Small intestine (tissue), 7 donors: ENCODE results near the gene ZYX. TPM values are rescaled to one million over a fixed set of nuclear protein-coding genes. Genes with fewer than 3 reads are reported as not detected.
"Not testable (repeated sequence)": the region's sequence is repeated elsewhere in the genome, so short reads cannot be mapped to it uniquely, and the experiment has no call there.

Source experiments
- DNase-seq, 2 donors: peaks; one replicate each; pipeline versions ENCODE4 v3.0.0 to v3.0.0-alpha.2; 2013
- FAIRE-seq: peaks from 2 replicates; lab custom pipeline; 2012; peaks lifted over from hg19 to GRCh38; lab: Jason Lieb, UNC
- H3K27ac ChIP-seq, 3 donors: one replicate each; pipeline ENCODE4 v1.5.1; 2013; ENCODE audit warnings: low read length in 2 of 3, mild to moderate bottlenecking in 2 of 3, control low read depth in 1 of 3, inconsistent platforms in 1 of 3, low read depth in 1 of 3, moderate library complexity in 1 of 3
- H3K27me3 ChIP-seq, 3 donors: one replicate each; pipeline ENCODE4 v1.6.1; 2013; ENCODE audit warnings: low read length in 3 of 3, inconsistent platforms in 1 of 3; ENCODE audit not compliant: control insufficient read depth in 3 of 3, insufficient read depth in 3 of 3
- H3K36me3 ChIP-seq, 3 donors: one replicate each; pipeline ENCODE4 v1.6.1; 2013; ENCODE audit warnings: low read length in 3 of 3, inconsistent platforms in 1 of 3, low read depth in 1 of 3, mild to moderate bottlenecking in 1 of 3, moderate library complexity in 1 of 3; ENCODE audit not compliant: control insufficient read depth in 3 of 3, insufficient read depth in 2 of 3
- H3K4me1 ChIP-seq, 3 donors: one replicate each; pipeline ENCODE4 v1.6.1; 2013; ENCODE audit warnings: low read length in 2 of 3, inconsistent platforms in 1 of 3, low read depth in 1 of 3, mild to moderate bottlenecking in 1 of 3, moderate library complexity in 1 of 3; ENCODE audit not compliant: control insufficient read depth in 3 of 3, insufficient read depth in 2 of 3
- H3K4me3 ChIP-seq, 3 donors: one replicate each; pipeline ENCODE4 v1.5.1; 2013; ENCODE audit warnings: low read length in 3 of 3, control low read depth in 1 of 3, inconsistent platforms in 1 of 3, low read depth in 1 of 3, mild to moderate bottlenecking in 1 of 3, moderate library complexity in 1 of 3
- H3K9me3 ChIP-seq, 2 donors: one replicate each; pipeline ENCODE4 v1.6.1; 2013; ENCODE audit warnings: low read depth in 1 of 2, low read length in 1 of 2; ENCODE audit not compliant: control insufficient read depth in 2 of 2, insufficient read depth in 1 of 2
- WGBS, 3 donors: extraction: QIAGEN DNeasy Blood & Tissue Kit; methylation state at CpG; one replicate each; pipeline ENCODE4 v1.1.7; 2013; 5-methylcytosine and 5-hydroxymethylcytosine counted together
- polyA plus RNA-seq, 4 donors: library from polyadenylated mRNA; stranded (reverse) in 3 of 4; unstranded in 1 of 4; fragments of 200-250 nt in 3 of 4; fragments of 120-200 nt in 1 of 4; gene quantifications; one replicate each; pipeline versions ENCODE4 v1.2.1 to v1.2.3, GENCODE V29; 2013
- donor health status: healthy with polysubstance abuse.
- donor health status: control.
- donor health status: control.
- donor health status: Bipolar disorder and iron deficiency.
- donor health status: healthy.

The ZYX gene
- polyA plus RNA-seq, 4 donors, result 50.3 to 77.1 (median 62.0) TPM

DNA sequence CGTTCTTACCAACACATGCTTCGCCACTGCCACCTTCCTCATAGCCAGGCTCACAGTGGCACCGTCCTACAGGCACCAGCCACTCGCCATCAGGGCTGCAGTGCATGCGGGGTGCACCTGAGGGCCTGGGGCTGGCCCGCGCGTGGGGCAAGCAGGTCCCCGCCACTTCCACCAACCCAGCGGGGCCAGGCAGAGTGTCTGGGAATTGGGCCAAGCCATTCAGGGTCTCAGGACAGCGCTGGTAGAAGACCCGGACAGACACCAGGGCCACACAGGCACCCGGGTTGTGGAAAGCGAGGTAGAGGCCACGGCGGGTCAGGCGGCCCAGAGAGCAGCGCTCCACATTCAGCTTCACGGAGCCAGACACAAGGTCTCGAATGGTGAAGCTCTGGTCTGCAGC lies 18.5 kb downstream of the ZYX start:
- peaks cover 5 to 69% (median 11%) of the 10 kb centered on the region in 3 donors for H3K36me3 ChIP-seq
- H3K27ac ChIP-seq, result no peak overlapping the region
- DNase-seq (no peak), FAIRE-seq (no peak)
- no peaks in the 10 kb centered on the region for H3K9me3 ChIP-seq
- H3K4me1 ChIP-seq, result peaks cover 0 to 19% (median 2%) of the 10 kb centered on the region in 3 donors
- no peaks in the 10 kb centered on the region for H3K27me3 ChIP-seq
- H3K4me3 ChIP-seq, result no peak overlapping the region
- 94 to 97% (median 96%) methylated on average over 20 of the region's 20 CpGs for WGBS, 3 donors

DNA sequence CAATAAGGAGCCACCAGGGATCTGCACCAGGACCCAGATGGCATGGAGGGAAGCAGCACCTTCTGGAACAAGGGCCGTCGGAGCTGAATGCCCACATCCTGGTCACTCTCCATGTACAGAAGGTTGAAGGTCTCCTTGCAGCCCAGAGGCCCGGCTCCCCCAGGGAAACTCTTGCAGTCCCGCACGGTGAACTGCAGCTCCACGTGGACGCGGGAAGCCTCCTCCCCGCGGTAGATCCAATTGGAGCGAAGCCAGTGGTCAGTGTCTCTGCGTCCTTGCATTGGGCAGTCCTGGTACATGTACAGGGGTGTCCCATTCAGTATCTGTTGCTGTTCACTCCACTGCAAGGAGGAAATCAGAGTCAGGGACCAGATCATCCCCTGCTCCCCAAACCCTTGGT lies 20.1 kb downstream of the ZYX start:
- Histone ChIP-seq H3K36me3 (peaks cover 5 to 57% (median 9%) of the 10 kb centered on the region in 3 donors), H3K4me1 (peaks cover 4 to 17% (median 8%) of the 10 kb centered on the region in 3 donors), H3K27ac (no peak overlapping the region), H3K27me3 (no peaks in the 10 kb centered on the region), H3K9me3 (no peaks in the 10 kb centered on the region), H3K4me3 (no peak overlapping the region)
- DNase-seq (no peak), FAIRE-seq (no peak)
- 91 to 93% (median 91%) methylated on average over 12 of the region's 12 CpGs for WGBS, 3 donors

DNA sequence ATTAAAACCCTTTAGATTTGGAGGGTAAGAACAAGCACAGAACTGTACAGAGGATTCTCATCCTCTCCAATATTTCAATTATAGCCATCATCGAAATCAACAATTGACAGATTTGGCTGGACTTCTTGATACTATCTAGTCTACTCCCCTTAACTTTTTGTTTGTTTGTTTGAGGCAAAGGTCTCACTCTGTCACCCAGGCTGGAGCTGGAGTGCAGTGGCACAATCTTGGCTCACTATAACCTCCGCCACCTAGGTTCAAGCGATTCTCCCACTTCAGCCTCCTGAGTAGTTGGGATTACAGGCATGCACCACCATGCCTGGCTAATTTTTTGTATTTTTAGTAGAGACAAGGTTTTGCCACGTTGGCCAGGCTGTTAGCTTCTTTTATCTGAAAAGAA lies 21.1 kb downstream of the ZYX start:
- H3K4me3 ChIP-seq, H3K27me3 ChIP-seq, DNase-seq, H3K9me3 ChIP-seq, H3K27ac ChIP-seq, FAIRE-seq: not testable (repeated sequence)
- WGBS, 3 donors, result 78 to 81% (median 79%) methylated on average over 4 of the region's 4 CpGs
- Histone ChIP-seq H3K36me3 (peaks cover 5 to 47% (median 8%) of the 10 kb centered on the region in 3 donors), H3K4me1 (peaks cover 8 to 24% (median 11%) of the 10 kb centered on the region in 3 donors)

DNA sequence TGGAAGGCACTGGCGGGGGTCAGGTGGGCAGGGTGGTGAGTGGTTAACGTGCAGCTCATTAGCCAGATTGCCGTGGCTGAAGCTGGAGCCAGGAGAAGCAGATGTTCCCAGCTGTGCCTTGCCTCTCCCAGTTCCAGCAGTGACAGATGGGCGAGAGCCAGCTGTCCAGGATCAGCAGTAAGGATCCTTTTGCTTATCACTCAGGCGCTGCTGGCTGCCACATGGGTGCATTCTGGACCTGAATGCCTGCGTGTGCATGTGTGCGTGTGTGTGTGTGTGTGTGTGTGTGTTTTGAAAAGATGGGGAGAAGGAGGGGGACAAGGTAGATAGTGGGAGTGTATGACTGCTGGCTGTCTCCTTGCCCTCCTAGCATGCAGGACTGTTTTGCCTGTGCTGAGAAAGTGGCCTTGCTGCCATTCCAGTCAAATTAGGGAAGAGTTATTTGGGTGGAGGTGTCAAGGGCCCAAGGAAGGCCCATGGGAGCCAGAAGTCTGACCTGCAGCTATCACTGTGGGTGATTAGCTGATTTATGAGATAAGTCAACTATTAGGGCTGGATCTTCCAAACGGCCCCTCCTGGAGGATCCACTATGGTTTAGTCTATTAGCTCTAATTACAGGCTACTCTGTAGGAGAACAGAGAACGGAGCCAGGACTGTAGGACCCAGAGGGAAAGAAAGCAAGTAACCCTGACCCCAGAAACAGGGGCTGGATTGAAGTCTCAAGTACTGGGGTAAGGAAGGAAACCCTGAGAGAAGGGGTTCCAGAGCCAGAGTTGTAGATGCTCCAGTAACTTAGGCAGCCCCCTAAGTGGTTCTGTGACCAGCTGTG lies 24.2 kb downstream of the ZYX start:
- H3K4me1 ChIP-seq, result peaks cover 11 to 45% (median 18%) of the 10 kb centered on the region in 3 donors
- H3K27ac ChIP-seq, result peak overlapping the region in 1 of 3 donors; percentile 21
- WGBS, 3 donors, result 31 to 44% (median 43%) methylated on average over 9 of the region's 9 CpGs
- FAIRE-seq, result no peak
- H3K27me3 ChIP-seq, result no peaks in the 10 kb centered on the region
- DNase-seq, result peak in 1 of 2 donors; percentile 53
- no peaks in the 10 kb centered on the region for H3K9me3 ChIP-seq
- H3K36me3 ChIP-seq, result peaks cover 0 to 20% (median 2%) of the 10 kb centered on the region in 3 donors
- H3K4me3 ChIP-seq, result peak overlapping the region in 1 of 3 donors; percentile 19

DNA sequence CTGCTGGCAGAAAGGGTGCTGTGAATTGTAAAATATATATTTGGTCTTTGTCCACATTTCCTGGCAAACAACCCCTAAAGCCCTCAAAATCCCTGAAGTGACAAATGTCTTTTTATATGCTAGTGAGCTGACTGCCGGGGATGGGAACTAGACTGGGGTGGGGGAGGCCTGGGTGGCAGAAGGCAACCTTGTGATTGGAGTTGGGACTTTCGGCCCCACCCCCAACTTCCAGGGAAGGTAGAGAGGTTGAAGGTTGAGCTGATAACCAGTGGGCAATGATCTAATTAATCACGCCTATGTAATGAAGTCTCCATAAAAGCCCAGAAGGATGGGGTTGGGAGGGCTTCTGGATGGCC lies 24.8 kb downstream of the ZYX start:
- DNase-seq (peak in 1 of 2 donors; percentile 85), FAIRE-seq (no peak)
- H3K27me3 ChIP-seq, result no peaks in the 10 kb centered on the region
- WGBS, 3 donors, result 24 to 56% (median 30%) methylated on average over 3 of the region's 3 CpGs
- peaks cover 0 to 17% (median 0%) of the 10 kb centered on the region in 3 donors for H3K36me3 ChIP-seq
- peak overlapping the region in 1 of 3 donors; percentile 19 for H3K4me3 ChIP-seq
- H3K9me3 ChIP-seq, result no peaks in the 10 kb centered on the region
- H3K27ac ChIP-seq, result no peak overlapping the region
- H3K4me1 ChIP-seq, result peaks cover 11 to 49% (median 19%) of the 10 kb centered on the region in 3 donors

DNA sequence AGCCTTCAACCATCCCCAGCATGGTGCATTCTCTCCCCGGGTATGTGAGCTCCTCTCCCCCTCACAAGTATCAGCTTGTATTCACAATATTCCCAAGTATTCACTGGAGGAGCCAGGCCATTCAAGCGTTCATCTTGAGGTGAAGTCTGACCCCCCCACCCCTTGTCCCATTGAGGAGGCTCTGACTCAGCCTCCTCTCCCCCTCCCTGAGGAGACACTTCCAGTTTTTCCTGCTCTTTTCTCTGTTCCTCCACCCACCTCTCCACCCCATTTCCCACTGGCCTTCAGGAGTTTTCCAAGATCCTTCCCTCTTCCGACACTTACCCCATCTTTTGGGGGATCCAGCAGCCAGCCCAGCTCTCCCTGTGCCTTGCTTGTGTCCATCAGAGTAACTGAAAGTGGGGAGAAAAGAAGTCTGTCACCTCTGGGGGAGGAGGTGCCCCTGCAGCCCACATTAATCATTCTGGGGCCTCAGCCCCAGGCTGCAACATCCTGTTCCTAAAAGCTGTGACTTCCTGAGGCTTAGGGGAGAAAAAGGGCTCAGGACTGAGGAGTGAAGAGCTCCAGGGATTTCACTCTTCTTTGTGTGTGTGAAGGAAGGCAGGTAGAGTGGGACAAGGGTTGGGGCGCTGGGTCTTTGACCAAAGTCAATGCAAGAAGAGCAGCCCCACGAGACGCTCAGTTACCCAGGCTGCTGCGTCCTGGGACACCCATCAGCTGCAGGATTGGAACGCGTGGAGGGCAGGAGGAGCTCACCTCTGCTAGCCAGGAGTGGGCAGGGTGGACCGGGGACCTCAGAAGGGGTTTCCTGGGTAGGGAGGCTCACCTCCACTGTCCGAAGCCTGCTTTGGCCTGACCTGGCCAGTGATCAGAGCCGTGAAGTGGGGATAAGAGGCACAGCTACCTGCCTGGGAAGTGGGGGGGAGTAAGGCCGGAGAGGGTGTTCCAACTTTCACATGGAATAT lies 26.4 kb downstream of the ZYX start:
- peak overlapping the region; percentile 13 to 60 (median 50) for H3K27ac ChIP-seq
- peaks cover 11 to 60% (median 20%) of the 10 kb centered on the region in 3 donors for H3K4me1 ChIP-seq
- H3K36me3 ChIP-seq, result peaks cover 0 to 5% (median 0%) of the 10 kb centered on the region in 3 donors
- H3K4me3 ChIP-seq, result peak overlapping the region; percentile 19 to 64 (median 62)
- H3K27me3 ChIP-seq, result no peaks in the 10 kb centered on the region
- H3K9me3 ChIP-seq, result no peaks in the 10 kb centered on the region
- WGBS, 3 donors, result 14 to 49% (median 21%) methylated on average over 12 to 13 of the region's 13 CpGs
- FAIRE-seq (no peak), DNase-seq (no peak)

DNA sequence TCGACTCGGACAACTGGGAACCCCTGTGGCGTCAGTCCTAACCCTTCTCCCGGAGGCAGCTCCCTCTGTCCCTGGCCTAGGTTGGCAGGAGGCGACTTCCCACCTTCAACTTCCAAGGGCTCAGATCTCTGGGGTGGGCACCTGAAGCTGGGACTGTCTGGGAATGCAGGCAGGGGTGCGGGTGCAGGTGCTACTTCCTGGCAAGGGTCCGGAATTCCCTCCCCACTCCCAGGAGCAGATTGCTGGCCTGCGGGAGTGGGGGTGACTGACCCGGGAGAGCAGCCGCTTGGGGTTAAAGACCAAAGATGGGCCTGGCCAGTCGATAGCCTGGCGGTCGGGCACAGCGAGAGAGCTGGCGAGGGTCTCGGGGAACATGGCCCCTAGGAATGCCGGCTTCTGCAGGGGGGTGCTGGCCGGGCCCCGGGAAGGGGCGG lies 27.1 kb downstream of the ZYX start:
- no peaks in the 10 kb centered on the region for H3K9me3 ChIP-seq
- DNase-seq (peak in 1 of 2 donors; percentile 53), FAIRE-seq (no peak)
- H3K4me3 ChIP-seq, result peak overlapping the region; percentile 52 to 64 (median 62)
- H3K27ac ChIP-seq, result peak overlapping the region; percentile 13 to 60 (median 50)
- peaks cover 0 to 4% (median 0%) of the 10 kb centered on the region in 3 donors for H3K36me3 ChIP-seq
- no peaks in the 10 kb centered on the region for H3K27me3 ChIP-seq
- peaks cover 13 to 63% (median 22%) of the 10 kb centered on the region in 3 donors for H3K4me1 ChIP-seq
- 1 to 33% (median 5%) methylated on average over 16 to 20 of the region's 20 CpGs for WGBS, 3 donors
